Neural cell (in vitro differentiated cells): ENCODE results near the gene TSPAN8.

Source experiments
- EP300 ChIP-seq: fragments of 450-650 bp; conservative IDR thresholded peaks from 2 replicates; pipeline ENCODE4 v1.6.1; 2014; ENCODE audit warnings: antibody characterized with exemption, mild to moderate bottlenecking, moderate library complexity; ENCODE audit not compliant: poor library complexity, severe bottlenecking
- EZH2 ChIP-seq: fragments of 200-600, 300-800 bp; shearing (Covaris generic), sonication (generic); IDR thresholded peaks from 2 replicates; pipeline ENCODE4 v1.6.1; 2014; ENCODE audit warnings: antibody characterized with exemption, low read length, borderline replicate concordance, mild to moderate bottlenecking; ENCODE audit not compliant: insufficient read depth, poor library complexity, severe bottlenecking
- POLR2AphosphoS5 ChIP-seq: IDR thresholded peaks from 2 replicates; pipeline ENCODE4 v1.6.1; 2012
- RAD21 ChIP-seq: fragments of 450-650 bp; conservative IDR thresholded peaks from 2 replicates; pipeline ENCODE4 v1.6.1; 2014; ENCODE audit warnings: antibody characterized with exemption, mild to moderate bottlenecking, moderate library complexity

DNA sequence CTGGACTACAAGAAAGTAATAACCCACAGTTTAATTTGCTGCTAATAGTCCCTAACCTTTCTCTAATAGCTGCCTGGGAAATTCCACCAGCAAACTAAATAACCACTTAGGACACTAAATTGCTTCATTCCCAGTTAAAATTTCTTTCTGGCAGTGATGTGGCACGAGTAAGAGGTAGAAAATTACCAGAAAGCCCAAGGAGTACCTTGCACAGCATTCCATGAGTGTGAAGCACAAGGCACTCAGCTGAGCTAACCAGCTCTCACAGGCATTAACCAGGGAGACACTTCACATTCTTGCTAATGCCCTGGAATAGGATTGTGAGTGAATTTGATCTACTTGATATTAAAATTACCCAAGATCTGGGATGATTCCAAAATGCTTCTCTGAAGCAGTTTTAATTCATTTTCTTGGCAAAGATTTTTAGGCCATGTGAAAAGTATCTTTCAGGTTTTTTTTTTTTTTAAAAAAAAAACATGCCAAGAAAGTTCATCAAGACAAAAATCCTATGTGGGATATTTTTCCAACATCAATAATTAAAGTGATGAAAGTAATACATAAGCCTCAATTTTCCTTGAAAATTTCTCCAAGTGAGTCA, 29.5 kb downstream of the TSPAN8 start:
- TF ChIP-seq EP300 (no peak), RAD21 (no peak), POLR2AphosphoS5 (no peak), EZH2 (no peak)
